Measurements from ENCODE around the gene PARS2. TPM values are rescaled to one million over a fixed set of nuclear protein-coding genes. Genes with fewer than 3 reads are reported as not detected.

The PARS2 gene
- 3.6 to 5.4 TPM (median 4.8 TPM) in 5 replicates for total RNA-seq (2022; extraction: Qiagen RNA extraction)

DNA sequence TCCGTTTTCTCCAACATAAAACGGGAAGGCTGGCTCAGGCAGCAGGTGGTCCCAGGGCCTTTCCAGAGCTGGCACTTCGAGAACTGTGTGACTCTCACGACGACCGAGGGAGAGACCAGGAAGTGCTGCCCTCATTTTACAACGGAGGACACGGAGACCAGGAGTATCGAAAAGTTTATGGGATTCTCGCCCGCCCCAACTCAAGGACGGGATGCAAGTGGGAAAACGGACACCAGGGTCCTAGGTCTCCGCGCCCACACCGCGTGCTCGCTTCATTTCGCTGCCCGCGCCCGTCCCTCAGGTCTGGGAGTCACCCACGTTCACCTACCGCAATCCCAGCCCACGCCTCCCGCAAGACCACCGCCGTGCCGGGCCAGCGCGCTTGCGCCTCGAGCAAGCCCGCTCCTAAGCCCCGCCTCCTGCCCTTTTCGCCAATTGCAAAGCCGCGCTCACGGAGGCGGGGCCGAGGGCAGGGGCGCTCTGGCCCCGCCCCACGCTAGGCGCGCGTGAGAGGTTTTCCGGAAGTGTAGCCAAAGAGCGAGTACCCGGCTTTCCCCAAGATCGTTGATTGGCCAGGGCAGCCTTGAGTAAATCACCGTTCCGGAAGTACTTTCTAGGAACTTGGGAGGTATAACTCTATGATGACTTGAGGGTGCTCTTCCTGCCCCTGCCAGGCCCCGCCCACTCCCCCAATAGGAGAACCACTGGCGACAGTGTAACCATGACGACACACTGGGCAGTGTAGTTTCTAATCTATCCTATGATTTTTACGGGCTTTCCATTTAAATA, at the start of gene PARS2:
PARS2 (minus strand) TSS at position 391 of the 789 bp plus-strand sequence. CDS start 5,362 bp downstream, outside the sequence.

GRCh38 chr1:54800899-54801759, 36.8 kb upstream of the PARS2 start, which contains the start of gene TTC22:
TTC22 (minus strand) TSS chr1:54801323; CDS start chr1:54801163, 160 bp downstream.

DNA sequence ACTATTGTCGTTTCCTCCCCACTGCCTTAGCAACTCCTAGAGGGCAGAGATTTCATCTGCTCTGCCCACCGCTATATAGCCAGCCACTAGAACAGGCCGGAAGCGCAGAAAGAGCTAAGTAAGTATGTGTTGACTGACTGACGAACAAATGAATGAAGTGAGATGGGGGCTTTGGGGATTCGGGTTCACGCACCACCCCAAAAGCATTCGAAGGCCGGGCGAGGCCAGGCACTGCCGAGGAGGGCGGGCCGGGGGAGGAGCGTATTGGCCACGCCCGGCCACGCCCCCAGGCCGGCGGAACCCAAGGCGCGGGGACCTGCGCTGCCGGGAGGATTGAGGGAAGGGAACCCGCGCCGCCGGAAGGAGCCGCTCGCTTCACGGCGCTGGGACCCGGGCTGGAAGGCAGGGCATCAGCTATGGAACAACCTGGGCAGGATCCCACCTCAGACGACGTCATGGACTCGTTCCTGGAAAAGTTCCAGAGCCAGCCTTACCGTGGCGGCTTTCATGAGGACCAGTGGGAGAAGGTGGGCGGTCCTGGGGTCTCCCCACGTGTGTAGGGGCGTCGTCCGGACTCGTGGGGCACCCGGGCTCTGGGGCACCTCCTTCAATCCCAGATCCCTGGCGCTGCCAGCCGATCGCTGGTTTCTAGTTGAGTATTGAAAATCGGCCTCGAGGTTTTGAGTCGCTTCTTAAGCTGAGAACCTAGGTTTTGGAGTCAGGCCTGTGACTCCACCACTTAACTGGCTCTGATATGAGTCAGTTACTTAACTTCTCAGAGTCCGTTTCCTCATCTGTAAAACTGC, 48.6 kb downstream of the PARS2 start, which contains the start of gene TTC4:
TTC4 (plus strand) TSS at position 369 of the 806 bp plus-strand sequence; CDS start at position 417, 48 bp downstream.

Other genes with a start within 250 kb of the PARS2 start
- gene ACOT11, start 216.3 kb downstream of the PARS2 start, total RNA-seq (2022; extraction: Qiagen RNA extraction): 1.8 to 2.7 TPM (median 2.3 TPM) in 5 replicates
- gene FAM151A, start 141.0 kb downstream of the PARS2 start, total RNA-seq (2022; extraction: Qiagen RNA extraction): 0.05 TPM in 1 of 5 replicates, not detected in the others
- gene MROH7, start 122.7 kb downstream of the PARS2 start, total RNA-seq (2022; extraction: Qiagen RNA extraction): not detected in 5 replicates
- 27.1 to 39.1 TPM (median 28.3 TPM) in 5 replicates for gene TTC4, start 48.7 kb downstream of the PARS2 start, total RNA-seq (2022; extraction: Qiagen RNA extraction)
- not detected in 5 replicates for gene TTC22, start 36.8 kb upstream of the PARS2 start, total RNA-seq (2022; extraction: Qiagen RNA extraction)
- 35.1 to 44.3 TPM (median 40.7 TPM) in 5 replicates for gene DHCR24, start 122.7 kb upstream of the PARS2 start, total RNA-seq (2022; extraction: Qiagen RNA extraction)
- gene TMEM61, start 216.1 kb upstream of the PARS2 start, total RNA-seq (2022; extraction: Qiagen RNA extraction): 0.26 to 0.55 TPM (median 0.39 TPM) in 4 of 5 replicates, not detected in the other
- gene BSND, start 234.4 kb upstream of the PARS2 start, total RNA-seq (2022; extraction: Qiagen RNA extraction): 0.02 TPM in 1 of 5 replicates, not detected in the others

All from A549 treated with CORT108297 at 1 μM for 4 hours (cell line).